Vagina (tissue), 2 donors: ENCODE measurements around the gene PCGF3. TPM values are rescaled to one million over a fixed set of nuclear protein-coding genes. Genes with fewer than 3 reads are reported as not detected.
"Not testable (repeated sequence)": the region's sequence is repeated elsewhere in the genome, so short reads cannot be mapped to it uniquely, and the experiment has no call there.

Experiments used
- DNase-seq, 2 donors: peaks; one replicate each; pipeline ENCODE4 v3.0.0-alpha.2; 2017; ENCODE audit errors: extremely low spot score in 2 of 2
- H3K27ac ChIP-seq: fragments of 200-600 bp; sonication (generic); one replicate; pipeline ENCODE4 v1.5.1; 2019
- H3K27me3 ChIP-seq: fragments of 200-600 bp; sonication (generic); one replicate; pipeline ENCODE4 v1.5.1; 2019
- H3K36me3 ChIP-seq, 2 donors: fragments of 200-600 bp; sonication (generic); one replicate each; pipeline ENCODE4 v1.5.1; 2017 to 2019
- H3K4me1 ChIP-seq: fragments of 200-600 bp; sonication (generic); one replicate; pipeline ENCODE4 v1.5.1; 2019
- H3K4me3 ChIP-seq, 2 donors: fragments of 200-600 bp; sonication (generic); 1 replicate in 1 of 2; 2 replicates in 1 of 2; pipeline ENCODE4 v1.5.1; 2016 to 2019
- H3K9me3 ChIP-seq: fragments of 200-600 bp; sonication (generic); one replicate; pipeline ENCODE4 v1.5.1; 2019
- POLR2A ChIP-seq, 2 donors: fragments of 450-650 bp; IDR thresholded peaks; one replicate each; pipeline ENCODE4 v1.6.1; 2017; ENCODE audit warnings: antibody characterized with exemption in 2 of 2, mild to moderate bottlenecking in 2 of 2, moderate library complexity in 2 of 2
- POLR2AphosphoS5 ChIP-seq, 2 donors: sonication (generic); formaldehyde crosslinking; IDR thresholded peaks; one replicate each; pipeline ENCODE4 v1.9.0; 2017; ENCODE audit warnings: antibody characterized with exemption in 2 of 2, mild to moderate bottlenecking in 2 of 2, low read depth in 1 of 2; ENCODE audit not compliant: insufficient read depth in 1 of 2
- intact Hi-C: fragments of 100-400 bp; cut with DNase I; formaldehyde crosslinking; loops from one replicate; pipeline ENCODE4 v1.15.1; 2023
- total RNA-seq: library from RNA; depleted of rRNA; stranded (reverse); fragments of >200 nt; gene quantifications from one replicate; pipeline ENCODE4 v1.2.3, GENCODE V29; 2016
- TF ChIP-seq, protein P1 (sequence below), 3 experiments: fragments of 450-650 bp in 2 of 3; fragments of 200-600 bp in 1 of 3; sonication (generic) in 1 of 3; IDR thresholded peaks; one replicate each; pipeline ENCODE4 v1.5.1; 2017 to 2019; ENCODE audit warnings: antibody characterized with exemption in 3 of 3, mild to moderate bottlenecking in 2 of 3, moderate library complexity in 2 of 3

Gene PCGF3
- total RNA-seq, 1 donor from 2014 or later, result 64.8 TPM

DNA sequence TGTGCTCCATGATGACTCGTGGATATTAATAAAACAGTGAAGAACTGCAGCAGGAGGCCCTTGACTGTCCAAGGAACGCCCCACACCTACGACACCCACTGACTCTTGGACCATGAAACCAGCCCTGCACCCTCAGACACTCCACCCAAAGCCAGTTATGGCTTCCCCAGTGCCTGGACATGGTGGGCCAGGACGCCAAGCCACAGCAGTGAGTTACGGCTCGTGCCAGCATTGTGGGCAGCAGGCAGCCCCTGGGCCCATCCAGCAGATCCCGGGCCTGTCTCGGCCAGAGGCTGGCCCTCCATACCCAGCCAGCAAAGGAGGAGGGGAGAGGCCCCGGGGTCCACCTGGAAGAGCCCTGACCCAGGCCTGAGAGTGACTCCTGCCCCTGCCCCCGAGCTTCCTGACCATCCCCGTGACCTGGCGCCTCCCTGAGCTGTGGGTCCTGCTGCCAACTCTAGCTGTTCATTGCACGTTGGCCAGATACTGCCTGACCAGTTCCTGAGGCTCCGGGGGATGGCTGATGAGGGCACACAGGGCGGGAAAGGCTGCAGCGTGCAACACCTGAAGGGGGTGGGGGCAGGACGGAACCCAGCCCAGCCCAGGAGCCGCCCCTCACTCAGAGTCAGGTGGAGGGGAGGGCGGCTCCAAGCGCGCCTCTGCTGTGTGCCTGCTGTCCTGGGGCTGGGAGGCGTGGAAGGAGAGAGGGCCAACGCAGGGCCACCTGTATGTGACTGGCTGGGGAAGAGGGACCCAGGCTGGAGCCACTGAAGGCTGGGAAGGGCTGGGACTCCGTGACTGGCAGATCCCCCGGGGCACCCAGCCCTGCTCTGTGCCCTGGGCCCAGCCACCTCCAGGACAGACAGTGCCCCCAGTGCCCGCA, 17.4 kb upstream of the PCGF3 start:
- TF ChIP-seq POLR2AphosphoS5 (IDR thresholded peaks at IDR 0.05; ENCODE audit: insufficient read depth in 1 of 2, low read depth in 1 of 2) (no peak), POLR2A (IDR thresholded peaks at IDR 0.05) (no peak)
- TF ChIP-seq, protein P1, sequence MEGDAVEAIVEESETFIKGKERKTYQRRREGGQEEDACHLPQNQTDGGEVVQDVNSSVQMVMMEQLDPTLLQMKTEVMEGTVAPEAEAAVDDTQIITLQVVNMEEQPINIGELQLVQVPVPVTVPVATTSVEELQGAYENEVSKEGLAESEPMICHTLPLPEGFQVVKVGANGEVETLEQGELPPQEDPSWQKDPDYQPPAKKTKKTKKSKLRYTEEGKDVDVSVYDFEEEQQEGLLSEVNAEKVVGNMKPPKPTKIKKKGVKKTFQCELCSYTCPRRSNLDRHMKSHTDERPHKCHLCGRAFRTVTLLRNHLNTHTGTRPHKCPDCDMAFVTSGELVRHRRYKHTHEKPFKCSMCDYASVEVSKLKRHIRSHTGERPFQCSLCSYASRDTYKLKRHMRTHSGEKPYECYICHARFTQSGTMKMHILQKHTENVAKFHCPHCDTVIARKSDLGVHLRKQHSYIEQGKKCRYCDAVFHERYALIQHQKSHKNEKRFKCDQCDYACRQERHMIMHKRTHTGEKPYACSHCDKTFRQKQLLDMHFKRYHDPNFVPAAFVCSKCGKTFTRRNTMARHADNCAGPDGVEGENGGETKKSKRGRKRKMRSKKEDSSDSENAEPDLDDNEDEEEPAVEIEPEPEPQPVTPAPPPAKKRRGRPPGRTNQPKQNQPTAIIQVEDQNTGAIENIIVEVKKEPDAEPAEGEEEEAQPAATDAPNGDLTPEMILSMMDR (IDR thresholded peaks at IDR 0.05), result no peak
- peak overlapping the region; percentile 50 to 51 for H3K4me3 ChIP-seq
- peaks cover 41% of the 10 kb centered on the region for H3K4me1 ChIP-seq
- no peaks in the 10 kb centered on the region for H3K9me3 ChIP-seq
- no peaks in the 10 kb centered on the region for H3K27me3 ChIP-seq
- H3K27ac ChIP-seq, result peak overlapping the region; percentile 85
- intact Hi-C loops, result no loop called here
- DNase-seq, result no peak
- H3K36me3 ChIP-seq, result no peaks in the 10 kb centered on the region

DNA sequence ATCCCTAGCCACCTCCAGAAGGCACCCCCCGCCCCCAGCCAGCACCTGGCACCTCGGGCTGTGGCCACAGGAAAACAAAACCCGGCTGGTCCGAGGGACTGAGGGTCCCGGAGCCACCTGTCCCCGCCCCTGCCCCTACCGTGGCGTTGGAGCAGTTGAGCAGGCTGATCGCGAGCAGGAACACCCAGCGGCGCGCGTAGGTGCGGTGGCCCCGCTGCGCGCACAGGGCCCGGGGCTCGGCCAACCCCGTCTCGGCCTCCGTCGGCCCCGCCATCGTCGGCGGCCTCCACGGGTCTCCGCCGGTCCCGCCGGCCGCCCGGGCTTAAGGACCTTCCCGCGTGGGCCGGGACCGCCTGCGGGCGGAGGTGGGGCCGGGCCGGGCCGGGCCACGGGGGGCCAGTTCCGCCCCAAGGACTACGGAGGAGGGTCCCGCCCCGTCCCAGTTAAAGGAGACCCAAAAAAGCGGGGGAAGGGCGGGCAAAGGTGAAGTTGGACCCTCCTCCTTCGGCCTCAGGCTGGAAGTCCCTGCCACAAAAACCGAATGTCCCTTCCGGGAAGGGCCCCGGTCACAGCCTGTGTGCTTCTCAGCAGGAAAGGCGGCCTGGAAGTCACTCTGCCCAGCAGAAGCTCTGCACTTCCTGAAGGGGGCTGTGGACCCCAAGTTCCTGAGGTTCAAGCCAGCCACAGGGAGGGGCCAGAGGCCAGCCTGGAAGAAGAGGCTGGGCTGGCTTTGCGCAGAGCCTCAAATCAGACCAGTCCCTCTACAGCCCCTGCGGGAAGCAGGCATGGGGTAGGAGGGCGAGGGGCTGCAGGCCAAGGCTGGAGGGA, 16.6 kb upstream of the PCGF3 start, which contains the start of gene SLC49A3:
TSS of gene SLC49A3 (minus strand) at position 298 of the 828 bp plus-strand sequence. CDS start at position 274, 24 bp downstream.
- Histone ChIP-seq H3K9me3 (no peaks in the 10 kb centered on the region), H3K4me3 (peak within 1 kb of the TSS; percentile 50 to 51), H3K27me3 (no peaks in the 10 kb centered on the region), H3K27ac (peak within 1 kb of the TSS; percentile 85), H3K36me3 (no peaks in the 10 kb centered on the region), H3K4me1 (peaks cover 35% of the 10 kb centered on the region)
- intact Hi-C loops, result no loop called here
- no peak for DNase-seq
- TF ChIP-seq POLR2A (IDR thresholded peaks at IDR 0.05) (no peak), POLR2AphosphoS5 (IDR thresholded peaks at IDR 0.05; ENCODE audit: insufficient read depth in 1 of 2, low read depth in 1 of 2) (no peak)

DNA sequence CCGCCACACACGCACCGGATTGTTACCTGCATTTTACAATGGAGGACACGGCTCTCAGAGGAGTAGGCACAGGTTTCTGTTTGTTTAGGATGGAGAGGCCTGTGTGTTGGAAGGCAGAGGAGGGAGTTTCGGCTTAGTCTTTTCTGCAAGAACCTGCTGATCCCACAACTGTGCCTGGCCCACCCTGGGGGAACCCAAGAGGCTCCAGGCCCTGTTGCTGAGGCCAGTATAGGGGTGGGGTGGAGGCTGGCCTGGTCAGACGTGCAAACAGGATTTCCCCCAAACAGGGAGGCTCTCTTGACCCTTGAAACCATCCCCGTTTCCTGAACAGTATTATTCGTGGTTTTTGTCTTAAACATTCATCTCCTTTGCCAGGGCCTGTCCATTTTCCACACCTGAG, 15.9 kb upstream of the PCGF3 start:
- H3K4me3 ChIP-seq, result peak overlapping the region in 1 of 2 donors; percentile 50
- no peaks in the 10 kb centered on the region for H3K9me3 ChIP-seq
- H3K27ac ChIP-seq, result peak overlapping the region; percentile 85
- H3K36me3 ChIP-seq, result no peaks in the 10 kb centered on the region
- intact Hi-C loops, result no loop called here
- peaks cover 35% of the 10 kb centered on the region for H3K4me1 ChIP-seq
- TF ChIP-seq POLR2A (IDR thresholded peaks at IDR 0.05) (no peak), POLR2AphosphoS5 (IDR thresholded peaks at IDR 0.05; ENCODE audit: insufficient read depth in 1 of 2, low read depth in 1 of 2) (no peak)
- TF ChIP-seq, protein P1 (IDR thresholded peaks at IDR 0.05), result no peak
- H3K27me3 ChIP-seq, result no peaks in the 10 kb centered on the region
- DNase-seq, result no peak

DNA sequence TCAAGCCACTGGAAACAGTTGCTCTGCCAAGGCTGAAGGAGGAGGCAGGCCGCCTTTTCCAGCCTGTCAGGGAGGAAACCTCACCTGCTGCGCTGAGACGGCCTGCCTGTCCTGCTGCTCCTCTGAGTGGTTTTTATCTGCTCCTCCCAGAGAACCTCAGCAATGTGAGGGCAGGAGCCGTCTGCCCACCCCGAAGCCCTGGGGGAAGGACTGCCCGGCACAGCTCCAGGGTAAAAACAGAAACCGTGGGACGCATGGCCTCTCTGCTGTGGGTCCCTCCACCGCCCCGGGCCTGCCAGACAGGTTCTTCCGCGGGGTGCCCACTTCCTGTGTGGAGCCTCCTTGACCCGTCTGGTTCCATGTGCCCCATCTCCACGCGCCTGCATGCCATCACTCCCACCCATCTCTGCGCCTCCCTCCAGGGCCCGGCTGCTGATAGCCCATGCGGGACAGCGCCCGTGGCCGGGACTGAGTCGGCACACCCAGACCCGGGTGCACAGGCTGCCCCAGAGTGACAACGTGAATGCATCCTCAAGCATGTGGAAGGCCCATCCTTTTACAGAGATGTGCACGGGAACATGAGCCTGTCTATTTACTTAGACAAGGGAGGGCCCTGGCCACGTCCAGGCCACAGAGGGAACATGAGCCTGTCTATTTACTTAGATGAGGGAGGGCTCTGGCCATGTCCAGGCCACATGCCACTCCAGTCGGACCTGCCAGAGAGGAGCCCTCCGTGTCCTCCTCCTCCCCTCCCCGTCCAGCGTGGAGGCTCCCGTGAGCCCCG, 12.7 kb upstream of the PCGF3 start:
- H3K27ac ChIP-seq, result no peak overlapping the region
- H3K9me3 ChIP-seq, result no peaks in the 10 kb centered on the region
- TF ChIP-seq POLR2A (IDR thresholded peaks at IDR 0.05) (no peak), POLR2AphosphoS5 (IDR thresholded peaks at IDR 0.05; ENCODE audit: insufficient read depth in 1 of 2, low read depth in 1 of 2) (no peak)
- TF ChIP-seq, protein P1 (IDR thresholded peaks at IDR 0.05), result no peak
- no peaks in the 10 kb centered on the region for H3K36me3 ChIP-seq
- H3K4me1 ChIP-seq, result peaks cover 17% of the 10 kb centered on the region
- no peaks in the 10 kb centered on the region for H3K27me3 ChIP-seq
- no peak for DNase-seq
- H3K4me3 ChIP-seq, result no peak overlapping the region
- intact Hi-C loops, result no loop called here

DNA sequence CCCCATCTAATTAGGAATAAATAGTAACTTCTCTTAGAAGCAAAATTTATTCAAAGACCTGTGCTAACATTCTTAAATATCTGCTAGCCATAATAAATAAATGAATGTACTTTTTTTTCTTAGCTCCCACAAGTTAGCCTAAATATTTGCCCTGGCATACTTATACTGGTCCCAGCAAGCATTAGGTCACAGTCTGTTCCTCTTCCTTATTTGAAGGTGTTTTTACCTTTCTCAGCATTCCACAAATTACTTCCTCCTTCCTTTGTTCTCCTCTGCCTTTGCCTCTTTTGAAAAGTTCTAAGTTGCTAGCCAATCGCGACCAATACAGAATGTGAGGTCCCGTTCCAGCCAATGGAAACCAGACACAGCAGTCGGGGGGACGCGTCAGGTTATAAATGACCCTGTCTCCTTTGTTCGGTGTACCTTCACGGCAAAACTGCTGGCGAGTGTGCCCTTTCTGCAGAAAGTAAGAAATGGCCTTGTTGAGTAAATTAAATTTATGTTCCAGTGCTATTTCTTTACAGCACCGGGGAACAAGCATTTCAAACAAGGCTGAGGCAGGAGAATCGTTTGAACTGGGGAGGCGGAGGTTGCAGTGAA, 11.2 kb upstream of the PCGF3 start:
- H3K4me1 ChIP-seq, H3K27ac ChIP-seq, H3K4me3 ChIP-seq, H3K36me3 ChIP-seq, H3K27me3 ChIP-seq, DNase-seq, H3K9me3 ChIP-seq, intact Hi-C loops: not testable (repeated sequence)
